Motor neuron (in vitro differentiated cells): Measurements from ENCODE around the gene COA3. TPM values are rescaled to one million over a fixed set of nuclear protein-coding genes. Genes with fewer than 3 reads are reported as not detected.
"Not testable (repeated sequence)": the region's sequence is repeated elsewhere in the genome, so short reads cannot be mapped to it uniquely, and the experiment has no call there.

Source experiments
- ATAC-seq, 8 experiments: fragments of 200-7000 bp; cut with Tn5 transposase; replicated peaks in 6 of 8; 2 replicates each; pipeline ENCODE4 v1.8.0; 2021; ENCODE audit warnings: mild to moderate bottlenecking in 8 of 8, moderate library complexity in 8 of 8
- H3K27ac ChIP-seq, 2 donors: fragments of 250-450 bp; sonication (Bioruptor Pico); 2 replicates each; pipeline ENCODE4 v1.9.0; 2021; ENCODE audit warnings: antibody characterized with exemption in 2 of 2, mild to moderate bottlenecking in 2 of 2, moderate library complexity in 1 of 2
- H3K4me1 ChIP-seq, 2 donors: fragments of 250-450 bp; sonication (Bioruptor Pico); replicated peaks in 1 of 2; 2 replicates each; pipeline ENCODE4 v1.6.1; 2021; ENCODE audit warnings: antibody characterized with exemption in 2 of 2, mild to moderate bottlenecking in 2 of 2, moderate library complexity in 1 of 2
- H3K4me3 ChIP-seq, 5 donors: fragments of 250-450 bp; sonication (Bioruptor Pico); 2 replicates each; pipeline ENCODE4 v1.9.0; 2021; ENCODE audit warnings: antibody characterized with exemption in 5 of 5, mild to moderate bottlenecking in 5 of 5, moderate library complexity in 4 of 5
- WGBS, 10 experiments: fragments of 450-650 bp; shearing (Covaris generic); methylation state at CpG; one replicate each; pipeline ENCODE4 v1.0.0; 2022; 5-methylcytosine and 5-hydroxymethylcytosine counted together
- in situ Hi-C, 9 experiments: fragments of 400-800 bp; cut with MboI; loops; one replicate each; pipeline ENCODE4 v1.15.0; 2021; ENCODE audit warnings: low sequenced_read_pairs in 9 of 9, low pct_unique_long_range_greater_than_20kb in 2 of 9; ENCODE audit not compliant: unreplicated experiment in 9 of 9
- total RNA-seq, 8 experiments: library from RNA; unstranded; fragments of 300-600 nt; gene quantifications; 2 replicates each; pipeline versions ENCODE4 v1.2.3 to v1.2.4, GENCODE V29; 2022

COA3 gene
- total RNA-seq, 8 experiments from 2014 or later: 58.7 to 114 (median 72.5) TPM

GRCh38 chr17:42774066-42774745 lies 24.3 kb downstream of the COA3 start:
- no peak overlapping the region for H3K27ac ChIP-seq
- 0 to 100% (median 70%) methylated on average over 1 to 3 of the region's 3 CpGs; no CpG with 5 or more reads in 2 of the 10 experiments for WGBS, 10 experiments
- H3K4me3 ChIP-seq: peak overlapping the region; percentile 72 to 100 (median 95)
- H3K4me1 ChIP-seq: peaks cover 4 to 10% of the 10 kb centered on the region in 2 donors
- in situ Hi-C loops: no loop called here
- ATAC-seq: no peak

- in situ Hi-C loops: no loop called here
- H3K4me3 ChIP-seq: peak within 1 kb of the TSS; percentile 72 to 100 (median 95)
- ATAC-seq: peak; percentile 97 to 99 (median 98)
- WGBS, 10 experiments: 0 to 10% (median 0%) methylated on average over 1 to 7 of the region's 39 CpGs; no CpG with 5 or more reads in 3 of the 10 experiments
- H3K27ac ChIP-seq: peak within 1 kb of the TSS; percentile 87 to 89
- peaks cover 4 to 10% of the 10 kb centered on the region in 2 donors for H3K4me1 ChIP-seq
Measured at GRCh38 chr17:42773290-42774035, 25.0 kb downstream of the COA3 start, which contains the start of gene VPS25. VPS25 (plus strand) TSS chr17:42773449; CDS start chr17:42773476, 27 bp downstream.

GRCh38 chr17:42772945-42773289 lies 25.6 kb downstream of the COA3 start:
- in situ Hi-C loops: no loop called here
- 0 to 16% (median 7%) methylated on average over 2 to 3 of the region's 3 CpGs; no CpG with 5 or more reads in 2 of the 10 experiments for WGBS, 10 experiments
- Histone ChIP-seq H3K27ac (peak overlapping the region; percentile 87 to 89), H3K4me1 (peaks cover 4 to 10% of the 10 kb centered on the region in 2 donors), H3K4me3 (peak overlapping the region; percentile 72 to 100 (median 95))
- peak in 1 of 8 experiments; percentile 4 for ATAC-seq

- H3K4me3 ChIP-seq, H3K27ac ChIP-seq, in situ Hi-C loops, ATAC-seq: not testable (repeated sequence)
- peaks cover 4 to 10% of the 10 kb centered on the region in 2 donors for H3K4me1 ChIP-seq
- WGBS, 10 experiments: 47 to 100% (median 72%) methylated on average over 2 to 10 of the region's 10 CpGs; no CpG with 5 or more reads in 2 of the 10 experiments
Measured at GRCh38 chr17:42769964-42770363, 28.5 kb downstream of the COA3 start.

GRCh38 chr17:42768006-42768405 lies 30.5 kb downstream of the COA3 start:
- ATAC-seq, in situ Hi-C loops, H3K4me1 ChIP-seq, H3K4me3 ChIP-seq, H3K27ac ChIP-seq: not testable (repeated sequence)
- 20 to 98% (median 78%) methylated on average over 1 to 9 of the region's 9 CpGs; no CpG with 5 or more reads in 1 of the 10 experiments for WGBS, 10 experiments

- in situ Hi-C loops: no loop called here
- no peak for ATAC-seq
- H3K27ac ChIP-seq: no peak overlapping the region
- peaks cover 7 to 10% of the 10 kb centered on the region in 2 donors for H3K4me1 ChIP-seq
- H3K4me3 ChIP-seq: no peak overlapping the region
Measured at GRCh38 chr17:42767512-42767911, 31.0 kb downstream of the COA3 start.

- Histone ChIP-seq H3K4me3 (no peak overlapping the region), H3K27ac (no peak overlapping the region), H3K4me1 (peaks cover 6 to 17% of the 10 kb centered on the region in 2 donors)
- in situ Hi-C loops: no loop called here
- 40 to 80% (median 60%) methylated on average over 1 to 3 of the region's 6 CpGs; no CpG with 5 or more reads in 1 of the 10 experiments for WGBS, 10 experiments
- no peak for ATAC-seq
Measured at GRCh38 chr17:42766124-42766523, 32.4 kb downstream of the COA3 start.

GRCh38 chr17:42761638-42762037 lies 36.9 kb downstream of the COA3 start:
- Histone ChIP-seq H3K27ac (no peak overlapping the region), H3K4me1 (peaks cover 6 to 23% of the 10 kb centered on the region in 2 donors), H3K4me3 (peak overlapping the region in 4 of 5 donors; percentile 29 to 49 (median 42))
- no peak for ATAC-seq
- WGBS, 10 experiments: 0 to 50% (median 28%) methylated on average over 1 to 2 of the region's 12 CpGs; no CpG with 5 or more reads in 6 of the 10 experiments
- in situ Hi-C loops: no loop called here

- in situ Hi-C loops: no loop called here
- ATAC-seq: peak; percentile 71 to 80 (median 76)
- Histone ChIP-seq H3K27ac (no peak within 1 kb of the TSS), H3K4me1 (peaks cover 6 to 23% of the 10 kb centered on the region in 2 donors), H3K4me3 (peak within 1 kb of the TSS; percentile 29 to 49 (median 41))
- 0 to 60% methylated on average over 1 to 2 of the region's 92 CpGs; no CpG with 5 or more reads in 8 of the 10 experiments for WGBS, 10 experiments
Measured at GRCh38 chr17:42760652-42761581, 37.6 kb downstream of the COA3 start, which contains the start of gene RAMP2. RAMP2 (plus strand) TSS chr17:42761227; CDS start chr17:42761262, 35 bp downstream.

GRCh38 chr17:42759982-42760651 lies 38.4 kb downstream of the COA3 start:
- H3K4me3 ChIP-seq: peak overlapping the region in 4 of 5 donors; percentile 29 to 49 (median 39)
- ATAC-seq: no peak
- in situ Hi-C loops: no loop called here
- peaks cover 6 to 23% of the 10 kb centered on the region in 2 donors for H3K4me1 ChIP-seq
- H3K27ac ChIP-seq: no peak overlapping the region
- 0 to 83% (median 64%) methylated on average over 1 to 6 of the region's 11 CpGs; no CpG with 5 or more reads in 3 of the 10 experiments for WGBS, 10 experiments

GRCh38 chr17:42754782-42755181 lies 43.7 kb downstream of the COA3 start:
- WGBS, 10 experiments: 67 to 100% (median 82%) methylated on average over 1 to 3 of the region's 3 CpGs; no CpG with 5 or more reads in 3 of the 10 experiments
- no peak overlapping the region for H3K4me3 ChIP-seq
- peaks cover 0 to under 1% of the 10 kb centered on the region in 2 donors for H3K4me1 ChIP-seq
- no peak overlapping the region for H3K27ac ChIP-seq
- in situ Hi-C loops: no loop called here
- ATAC-seq: peak in 6 of 8 experiments; percentile 20 to 97 (median 51)

- no peak for ATAC-seq
- in situ Hi-C loops: no loop called here
- Histone ChIP-seq H3K4me3 (no peak overlapping the region), H3K4me1 (peaks cover 0 to 17% of the 10 kb centered on the region in 2 donors), H3K27ac (no peak overlapping the region)
- 69 to 100% (median 91%) methylated on average over 1 to 7 of the region's 7 CpGs; no CpG with 5 or more reads in 1 of the 10 experiments for WGBS, 10 experiments
Measured at GRCh38 chr17:42751628-42752027, 46.9 kb downstream of the COA3 start.
